RWPE2 (cell line): ENCODE measurements around the gene CACNA1B.

Source experiments
- ATAC-seq: fragments of 200-7000 bp; cut with Tn5 transposase; 3 replicates; pipeline ENCODE4 v1.9.1; 2021; ENCODE audit warnings: low read depth
- DNase-seq: peaks from one replicate; pipeline ENCODE4 v3.0.0-alpha.2; 2020; ENCODE audit warnings: low spot score
- H3K27ac ChIP-seq: fragments of 450-650 bp; 2 replicates; pipeline ENCODE4 v1.5.1; 2017; ENCODE audit warnings: mild to moderate bottlenecking; ENCODE audit not compliant: poor library complexity, severe bottlenecking
- H3K27me3 ChIP-seq: fragments of 250-450 bp; sonication (Bioruptor Pico); 2 replicates; pipeline ENCODE4 v1.5.1; 2021; ENCODE audit warnings: mild to moderate bottlenecking, moderate library complexity; ENCODE audit not compliant: insufficient read depth, poor library complexity, severe bottlenecking
- H3K36me3 ChIP-seq: fragments of 250-450 bp; sonication (Bioruptor Pico); 2 replicates; pipeline ENCODE4 v1.5.1; 2020; ENCODE audit warnings: low read depth, mild to moderate bottlenecking, moderate library complexity
- H3K4me1 ChIP-seq: fragments of 250-450 bp; sonication (Bioruptor Pico); 2 replicates; pipeline ENCODE4 v1.5.1; 2021; ENCODE audit warnings: mild to moderate bottlenecking, moderate library complexity; ENCODE audit not compliant: insufficient read depth, poor library complexity, severe bottlenecking
- H3K4me3 ChIP-seq: fragments of 250-450 bp; sonication (Bioruptor Pico); 2 replicates; pipeline ENCODE4 v1.5.1; 2021; ENCODE audit warnings: mild to moderate bottlenecking, moderate library complexity; ENCODE audit not compliant: severe bottlenecking
- H3K9me3 ChIP-seq: fragments of 250-450 bp; sonication (Bioruptor Pico); 2 replicates; pipeline ENCODE4 v1.5.1; 2021; ENCODE audit warnings: mild to moderate bottlenecking, moderate library complexity; ENCODE audit not compliant: severe bottlenecking
- TF ChIP-seq, protein P1 (sequence below): fragments of 450-650 bp; IDR thresholded peaks from one replicate; pipeline ENCODE4 v1.5.1; 2017; ENCODE audit warnings: mild to moderate bottlenecking, moderate library complexity; ENCODE audit not compliant: poor library complexity, severe bottlenecking

The CACNA1B gene

DNA sequence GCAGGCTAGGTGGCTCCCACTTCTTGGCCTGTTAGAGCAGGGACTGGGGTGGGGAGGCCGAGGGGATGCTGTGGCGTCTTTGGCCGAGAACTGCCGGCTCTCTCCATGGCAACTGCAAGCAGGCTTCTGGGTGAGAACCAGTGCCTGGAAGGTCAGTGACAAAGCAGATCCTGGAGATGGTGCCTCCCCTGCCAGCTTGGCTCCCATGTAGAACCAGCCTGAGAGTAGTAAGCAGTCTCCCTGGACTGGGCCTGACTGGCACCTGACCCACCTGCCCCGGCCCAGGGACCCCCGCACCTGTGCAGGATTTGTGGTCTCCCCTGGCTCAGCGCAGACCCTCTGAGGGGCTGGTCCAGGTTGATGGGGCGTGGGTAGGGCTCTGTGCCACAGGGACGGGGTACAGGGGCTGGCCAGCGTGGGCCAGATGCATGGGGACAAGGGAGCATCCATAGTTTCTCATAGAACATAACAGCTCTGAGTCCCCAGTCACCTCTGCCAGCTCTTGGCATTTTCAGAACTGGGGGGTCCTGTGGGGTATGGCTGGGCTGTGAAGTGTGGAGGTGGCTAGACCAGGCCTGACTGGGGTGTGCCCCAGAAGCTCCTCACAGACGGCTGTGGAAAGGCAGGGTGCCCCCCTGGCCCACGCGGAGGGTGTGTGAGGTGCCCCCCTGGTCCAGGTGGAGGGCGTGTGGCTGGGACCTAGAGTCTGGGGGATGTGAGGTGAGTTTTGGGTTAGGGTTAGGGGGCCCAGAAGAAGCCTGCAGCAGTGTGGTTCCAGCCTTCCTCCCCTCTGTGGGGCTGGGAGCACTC, 22.2 kb downstream of the CACNA1B start:
- Histone ChIP-seq H3K27ac (no peak overlapping the region), H3K27me3 (no peaks in the 10 kb centered on the region), H3K36me3 (no peaks in the 10 kb centered on the region), H3K4me1 (no peaks in the 10 kb centered on the region), H3K4me3 (no peak overlapping the region), H3K9me3 (no peaks in the 10 kb centered on the region)
- ATAC-seq (no peak), DNase-seq (peak; percentile 42)
- TF ChIP-seq, protein P1, sequence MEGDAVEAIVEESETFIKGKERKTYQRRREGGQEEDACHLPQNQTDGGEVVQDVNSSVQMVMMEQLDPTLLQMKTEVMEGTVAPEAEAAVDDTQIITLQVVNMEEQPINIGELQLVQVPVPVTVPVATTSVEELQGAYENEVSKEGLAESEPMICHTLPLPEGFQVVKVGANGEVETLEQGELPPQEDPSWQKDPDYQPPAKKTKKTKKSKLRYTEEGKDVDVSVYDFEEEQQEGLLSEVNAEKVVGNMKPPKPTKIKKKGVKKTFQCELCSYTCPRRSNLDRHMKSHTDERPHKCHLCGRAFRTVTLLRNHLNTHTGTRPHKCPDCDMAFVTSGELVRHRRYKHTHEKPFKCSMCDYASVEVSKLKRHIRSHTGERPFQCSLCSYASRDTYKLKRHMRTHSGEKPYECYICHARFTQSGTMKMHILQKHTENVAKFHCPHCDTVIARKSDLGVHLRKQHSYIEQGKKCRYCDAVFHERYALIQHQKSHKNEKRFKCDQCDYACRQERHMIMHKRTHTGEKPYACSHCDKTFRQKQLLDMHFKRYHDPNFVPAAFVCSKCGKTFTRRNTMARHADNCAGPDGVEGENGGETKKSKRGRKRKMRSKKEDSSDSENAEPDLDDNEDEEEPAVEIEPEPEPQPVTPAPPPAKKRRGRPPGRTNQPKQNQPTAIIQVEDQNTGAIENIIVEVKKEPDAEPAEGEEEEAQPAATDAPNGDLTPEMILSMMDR: no peak

DNA sequence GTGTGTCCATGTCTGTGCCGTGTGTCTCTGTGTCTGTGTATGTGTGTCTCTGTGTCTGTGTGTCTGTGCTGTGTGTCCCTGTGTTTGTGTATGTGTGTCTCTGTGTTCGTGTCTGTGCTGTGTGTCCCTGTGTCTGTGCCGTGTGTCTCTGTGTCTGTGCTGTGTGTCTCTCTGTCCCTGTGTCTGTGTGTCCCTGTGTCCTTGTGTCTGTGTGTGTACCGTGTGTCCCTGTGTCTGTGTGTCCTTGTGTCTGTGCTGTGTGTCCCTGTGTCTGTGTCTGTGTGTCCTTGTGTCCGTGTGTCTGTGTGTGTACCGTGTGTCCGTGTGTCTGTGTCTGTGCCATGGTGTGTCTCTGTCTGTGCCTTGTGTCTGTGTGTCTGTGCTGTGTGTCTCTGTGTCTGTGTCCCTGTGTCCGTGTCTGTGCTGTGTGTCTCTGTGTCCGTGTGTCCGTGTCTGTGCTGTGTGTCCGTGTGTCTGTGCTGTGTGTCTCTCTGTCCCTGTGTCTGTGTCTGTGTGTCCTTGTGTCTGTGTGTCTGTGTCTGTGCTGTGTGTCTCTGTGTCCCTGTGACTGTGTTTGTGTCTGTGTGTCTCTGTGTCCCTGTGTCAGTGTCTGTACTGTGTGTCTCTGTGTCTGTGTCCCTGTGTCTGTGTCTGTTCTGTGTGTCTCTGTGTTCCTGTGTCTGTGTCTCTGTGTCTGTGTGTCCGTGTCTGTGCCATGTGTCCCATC, 23.2 kb downstream of the CACNA1B start:
- Histone ChIP-seq H3K9me3 (no peaks in the 10 kb centered on the region), H3K27ac (no peak overlapping the region), H3K4me1 (no peaks in the 10 kb centered on the region), H3K36me3 (no peaks in the 10 kb centered on the region), H3K4me3 (no peak overlapping the region), H3K27me3 (no peaks in the 10 kb centered on the region)
- DNase-seq (peak; percentile 4), ATAC-seq (no peak)
- TF ChIP-seq, protein P1: no peak

DNA sequence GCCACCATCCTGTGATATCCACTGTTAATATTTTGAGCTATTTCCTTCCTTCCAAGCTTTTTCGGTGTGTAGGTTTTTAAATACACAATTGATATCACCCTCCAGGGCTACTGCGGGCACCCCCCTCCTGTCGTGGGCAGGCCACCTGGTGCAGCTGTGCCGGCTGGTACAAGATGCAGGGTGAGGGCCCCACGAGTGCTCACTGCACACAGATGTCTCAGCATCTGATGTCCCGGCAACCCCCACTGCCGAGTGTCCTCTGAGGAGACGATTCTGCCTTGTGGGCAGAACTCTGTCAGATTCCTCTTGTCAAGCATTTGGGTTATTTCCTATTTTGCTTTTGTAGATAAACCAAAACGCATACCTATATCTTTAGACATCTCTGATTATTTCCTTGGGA, 25.1 kb downstream of the CACNA1B start:
- H3K27me3 ChIP-seq: no peaks in the 10 kb centered on the region
- no peaks in the 10 kb centered on the region for H3K36me3 ChIP-seq
- no peak overlapping the region for H3K27ac ChIP-seq
- ATAC-seq (no peak), DNase-seq (peak; percentile 26)
- TF ChIP-seq, protein P1: no peak
- H3K9me3 ChIP-seq: no peaks in the 10 kb centered on the region
- no peak overlapping the region for H3K4me3 ChIP-seq
- H3K4me1 ChIP-seq: no peaks in the 10 kb centered on the region

DNA sequence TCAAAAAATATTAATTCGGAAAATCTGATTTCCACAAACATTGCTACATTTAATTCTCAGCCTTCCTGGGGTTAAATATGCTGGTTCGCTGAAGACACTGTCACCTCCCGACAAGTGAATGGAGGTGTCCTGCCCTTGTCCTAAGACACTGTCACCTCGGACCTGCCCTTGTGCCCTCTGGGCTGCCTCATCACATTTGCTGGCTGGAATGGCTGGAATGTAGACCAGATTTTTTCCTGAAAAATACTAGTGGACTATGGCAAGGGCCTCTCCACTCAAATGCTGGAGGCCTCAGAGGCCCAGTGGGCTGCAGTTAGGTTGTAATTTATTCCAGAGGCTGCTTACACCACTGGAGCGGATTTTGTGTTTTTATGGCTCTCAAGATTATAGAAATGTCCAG, 28.2 kb downstream of the CACNA1B start:
- TF ChIP-seq, protein P1: no peak
- Histone ChIP-seq H3K27me3 (no peaks in the 10 kb centered on the region), H3K36me3 (no peaks in the 10 kb centered on the region), H3K9me3 (no peaks in the 10 kb centered on the region), H3K4me3 (no peak overlapping the region), H3K27ac (no peak overlapping the region), H3K4me1 (no peaks in the 10 kb centered on the region)
- no peak for DNase-seq
- no peak for ATAC-seq
